Fibroblast of pulmonary artery (primary cell): ENCODE measurements around the gene CRABP2.

Experiments
- DNase-seq: peaks from one replicate; pipeline ENCODE4 v3.0.0-alpha.2; 2010; ENCODE audit warnings: low read depth
- H3K4me3 ChIP-seq: replicated peaks from 2 replicates; pipeline ENCODE4 v1.5.1; 2011; ENCODE audit warnings: low read depth, mild to moderate bottlenecking, control low read depth, low read length, moderate library complexity
- TF ChIP-seq, protein P1 (sequence below): IDR thresholded peaks from 2 replicates; pipeline ENCODE4 v1.5.1; 2011; ENCODE audit warnings: mild to moderate bottlenecking, control low read depth, low read length, inconsistent platforms; ENCODE audit errors: missing control alignments

Gene CRABP2

GRCh38 chr1:156667968-156668709 is 37.2 kb downstream of the CRABP2 start:
- TF ChIP-seq, protein P1, sequence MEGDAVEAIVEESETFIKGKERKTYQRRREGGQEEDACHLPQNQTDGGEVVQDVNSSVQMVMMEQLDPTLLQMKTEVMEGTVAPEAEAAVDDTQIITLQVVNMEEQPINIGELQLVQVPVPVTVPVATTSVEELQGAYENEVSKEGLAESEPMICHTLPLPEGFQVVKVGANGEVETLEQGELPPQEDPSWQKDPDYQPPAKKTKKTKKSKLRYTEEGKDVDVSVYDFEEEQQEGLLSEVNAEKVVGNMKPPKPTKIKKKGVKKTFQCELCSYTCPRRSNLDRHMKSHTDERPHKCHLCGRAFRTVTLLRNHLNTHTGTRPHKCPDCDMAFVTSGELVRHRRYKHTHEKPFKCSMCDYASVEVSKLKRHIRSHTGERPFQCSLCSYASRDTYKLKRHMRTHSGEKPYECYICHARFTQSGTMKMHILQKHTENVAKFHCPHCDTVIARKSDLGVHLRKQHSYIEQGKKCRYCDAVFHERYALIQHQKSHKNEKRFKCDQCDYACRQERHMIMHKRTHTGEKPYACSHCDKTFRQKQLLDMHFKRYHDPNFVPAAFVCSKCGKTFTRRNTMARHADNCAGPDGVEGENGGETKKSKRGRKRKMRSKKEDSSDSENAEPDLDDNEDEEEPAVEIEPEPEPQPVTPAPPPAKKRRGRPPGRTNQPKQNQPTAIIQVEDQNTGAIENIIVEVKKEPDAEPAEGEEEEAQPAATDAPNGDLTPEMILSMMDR, result no peak
- DNase-seq, result no peak

GRCh38 chr1:156667610-156667967 is 37.8 kb downstream of the CRABP2 start:
- TF ChIP-seq, protein P1, result no peak
- DNase-seq, result no peak
- no peak overlapping the region for H3K4me3 ChIP-seq

More at GRCh38 chr1:156667968-156668709, 37.2 kb downstream of the CRABP2 start:
- no peak overlapping the region for H3K4me3 ChIP-seq

GRCh38 chr1:156666862-156667609 is 38.3 kb downstream of the CRABP2 start:
- H3K4me3 ChIP-seq, result no peak overlapping the region
- DNase-seq, result no peak
- TF ChIP-seq, protein P1, result no peak

- DNase-seq, result no peak
- TF ChIP-seq, protein P1, result no peak
- no peak overlapping the region for H3K4me3 ChIP-seq
Measured at GRCh38 chr1:156665539-156665938, 39.8 kb downstream of the CRABP2 start.

DNA sequence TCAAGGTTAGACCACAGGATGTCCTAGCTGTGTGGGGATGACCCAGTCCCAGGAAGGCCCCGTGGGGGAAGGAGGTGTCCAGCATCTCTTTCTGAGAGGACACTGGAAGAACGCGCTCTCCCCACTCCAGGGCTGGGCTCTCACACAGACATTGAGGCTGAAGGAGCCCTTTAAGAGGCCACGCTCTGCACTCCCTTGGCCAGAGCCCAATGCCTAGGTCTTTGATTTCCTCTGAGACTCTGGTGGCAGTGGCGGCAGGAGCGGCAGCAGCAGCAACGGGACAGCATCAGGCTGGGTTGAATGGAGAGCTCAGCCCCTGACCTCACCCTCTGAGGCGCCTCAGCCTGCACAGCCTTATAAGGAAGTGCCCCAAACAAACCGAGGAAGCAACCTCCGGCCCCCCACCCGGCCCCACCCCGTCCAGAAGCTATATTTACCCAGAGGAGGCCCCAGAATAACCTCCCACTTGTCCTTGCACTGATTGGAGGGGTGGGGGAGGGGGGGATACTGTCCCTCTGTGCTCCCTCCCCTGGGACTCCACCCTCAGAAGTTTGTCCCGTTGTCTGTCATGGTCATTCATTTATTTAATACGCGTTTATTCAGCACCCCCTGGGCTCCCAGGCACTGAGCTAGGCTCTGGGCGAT is 40.5 kb downstream of the CRABP2 start:
- TF ChIP-seq, protein P1, result no peak
- no peak for DNase-seq
- H3K4me3 ChIP-seq, result no peak overlapping the region

DNA sequence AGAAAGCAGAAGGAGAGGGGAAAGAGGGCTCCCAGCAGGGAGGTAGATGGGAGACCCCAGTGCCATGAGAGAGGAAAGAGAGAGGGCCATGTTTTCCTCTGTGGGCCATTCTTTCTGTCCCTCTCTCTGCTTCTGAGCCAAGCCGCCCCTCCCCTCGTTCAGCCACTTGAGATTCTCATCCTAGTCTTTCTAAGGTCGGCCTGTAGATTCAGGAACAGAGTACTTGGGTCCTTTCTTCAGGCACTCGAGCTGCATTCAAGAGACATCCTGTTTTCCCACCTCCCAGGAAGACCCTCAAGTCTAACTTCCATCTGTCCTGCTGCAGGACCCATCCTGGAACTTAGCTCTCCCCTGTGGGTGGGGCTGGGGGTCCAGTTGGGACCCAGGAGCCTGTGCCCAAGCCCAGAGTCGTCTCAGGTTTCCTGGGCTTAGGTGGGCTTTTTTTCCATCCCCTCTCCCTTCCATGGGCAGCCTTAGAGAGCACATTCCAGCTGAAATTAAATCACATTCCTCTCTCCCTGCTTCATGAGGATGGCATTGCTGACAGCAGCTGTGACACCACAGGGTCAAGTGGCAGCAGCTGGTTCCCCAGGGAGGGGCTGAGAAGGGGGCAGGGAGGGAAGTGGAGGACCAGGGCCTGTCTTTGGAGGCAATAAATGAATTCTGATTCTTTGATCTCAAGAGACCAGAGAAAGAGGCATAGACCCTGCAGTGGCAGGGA is 41.2 kb downstream of the CRABP2 start:
- H3K4me3 ChIP-seq, result no peak overlapping the region
- DNase-seq, result no peak
- TF ChIP-seq, protein P1, result no peak
